Measurements from ENCODE around the gene PAPPA2.

PAPPA2 gene

GRCh38 chr1:176499671-176500070 is 36.7 kb downstream of the PAPPA2 start:
- DNase-seq (ENCODE audit: low spot score), result no peak

- DNase-seq (ENCODE audit: low spot score), result no peak
Observed at GRCh38 chr1:176501599-176501998, 38.6 kb downstream of the PAPPA2 start.

- no peak for DNase-seq (ENCODE audit: low spot score)
Observed at GRCh38 chr1:176504848-176505553, 42.0 kb downstream of the PAPPA2 start.

- no peak for DNase-seq (ENCODE audit: low spot score)
Observed at GRCh38 chr1:176512966-176513365, 50.0 kb downstream of the PAPPA2 start.

- peak; percentile 24 for DNase-seq (ENCODE audit: low spot score)
Observed at GRCh38 chr1:176515310-176515709, 52.3 kb downstream of the PAPPA2 start.

- peak; percentile 24 for DNase-seq (ENCODE audit: low spot score)
Observed at GRCh38 chr1:176517484-176517883, 54.5 kb downstream of the PAPPA2 start.

GRCh38 chr1:176521211-176521610 is 58.2 kb downstream of the PAPPA2 start:
- DNase-seq (ENCODE audit: low spot score), result no peak

- no peak for DNase-seq (ENCODE audit: low spot score)
Observed at GRCh38 chr1:176522310-176522845, 59.4 kb downstream of the PAPPA2 start.

GRCh38 chr1:176529395-176530090 is 66.6 kb downstream of the PAPPA2 start:
- no peak for DNase-seq (ENCODE audit: low spot score)

GRCh38 chr1:176531036-176531435 is 68.1 kb downstream of the PAPPA2 start:
- no peak for DNase-seq (ENCODE audit: low spot score)

- DNase-seq (ENCODE audit: low spot score), result no peak
Observed at GRCh38 chr1:176531921-176532897, 69.2 kb downstream of the PAPPA2 start.

- no peak for DNase-seq (ENCODE audit: low spot score)
Observed at GRCh38 chr1:176533020-176533419, 70.0 kb downstream of the PAPPA2 start.

- DNase-seq (ENCODE audit: low spot score), result no peak
Observed at GRCh38 chr1:176536588-176536987, 73.6 kb downstream of the PAPPA2 start.

GRCh38 chr1:176539018-176539417 is 76.0 kb downstream of the PAPPA2 start:
- DNase-seq (ENCODE audit: low spot score), result no peak

- DNase-seq (ENCODE audit: low spot score), result no peak
Observed at GRCh38 chr1:176540428-176540827, 77.5 kb downstream of the PAPPA2 start.

GRCh38 chr1:176541663-176542062 is 78.7 kb downstream of the PAPPA2 start:
- no peak for DNase-seq (ENCODE audit: low spot score)

- no peak for DNase-seq (ENCODE audit: low spot score)
Observed at GRCh38 chr1:176542352-176542751, 79.4 kb downstream of the PAPPA2 start.

- DNase-seq (ENCODE audit: low spot score), result no peak
Observed at GRCh38 chr1:176543360-176544129, 80.6 kb downstream of the PAPPA2 start.

- no peak for DNase-seq (ENCODE audit: low spot score)
Observed at GRCh38 chr1:176545034-176545639, 82.2 kb downstream of the PAPPA2 start.

GRCh38 chr1:176546825-176547224 is 83.8 kb downstream of the PAPPA2 start:
- no peak for DNase-seq (ENCODE audit: low spot score)

- no peak for DNase-seq (ENCODE audit: low spot score)
Observed at GRCh38 chr1:176551146-176551545, 88.2 kb downstream of the PAPPA2 start.
